ENCODE data around the gene GNPAT. TPM values are rescaled to one million over a fixed set of nuclear protein-coding genes. Genes with fewer than 3 reads are reported as not detected.

The GNPAT gene
- total and polyA plus RNA-seq, 10 of the 15 experiments (the other 5 are each of a cell fraction or from before 2014, with no cell fraction given): 24.0 to 70.6 (median 47.2) TPM

Small RNA genes within 50 kb of the gene (small RNA-seq; reads per million reads assigned to genes)
- not detected for gene RNA5SP80

Other genes starting within 250 kb of the GNPAT start
- gene FAM89A, start 201.0 kb upstream of the GNPAT start, total RNA-seq (2014; rRNA removed): 0.11 and 0.16 TPM in 2 replicates
- not detected in 2 replicates for gene FAM89A, start 201.0 kb upstream of the GNPAT start, total RNA-seq (2014; rRNA removed; fragmentation: Illumina TruSeq; extraction: Trizol)
- 0.13 TPM in 1 of 2 replicates, not detected in the other for gene FAM89A, start 201.0 kb upstream of the GNPAT start, total RNA-seq (2021)
- gene FAM89A, start 201.0 kb upstream of the GNPAT start, polyA plus RNA-seq (2011; rRNA removed): 0.43 and 0.72 TPM in 2 replicates
- 0.06 and 0.29 TPM in 2 replicates for gene FAM89A, start 201.0 kb upstream of the GNPAT start, polyA plus RNA-seq (2014; fragmentation: Illumina TruSeq; extraction: Trizol)
- under 1 TPM in 1 of 2 experiments, not detected in 1; 0.13 TPM for gene FAM89A, start 201.0 kb upstream of the GNPAT start, polyA plus RNA-seq (2014; fragmentation: Nextera tagmentation; extraction: Ambion mirVana)
- gene FAM89A, start 201.0 kb upstream of the GNPAT start, polyA plus RNA-seq (2014; rRNA removed): 0.05 and 0.17 TPM in 2 replicates
- gene FAM89A, start 201.0 kb upstream of the GNPAT start, polyA plus RNA-seq (2016; fragmentation: Nextera tagmentation; extraction: Ambion mirVana): under 1 TPM in 1 of 2 experiments, not detected in 1; 0.15 TPM
- not detected in 2 replicates for gene TRIM67, start 79.2 kb upstream of the GNPAT start, total RNA-seq (2014; rRNA removed)
- not detected in 2 replicates for gene TRIM67, start 79.2 kb upstream of the GNPAT start, total RNA-seq (2014; rRNA removed; fragmentation: Illumina TruSeq; extraction: Trizol)
- not detected in 2 replicates for gene TRIM67, start 79.2 kb upstream of the GNPAT start, total RNA-seq (2021)
- 0.01 TPM in 1 of 2 replicates, not detected in the other for gene TRIM67, start 79.2 kb upstream of the GNPAT start, polyA plus RNA-seq (2011; rRNA removed)
- gene TRIM67, start 79.2 kb upstream of the GNPAT start, polyA plus RNA-seq (2014; fragmentation: Illumina TruSeq; extraction: Trizol): under 0.01 TPM in 1 of 2 replicates, not detected in the other
- gene TRIM67, start 79.2 kb upstream of the GNPAT start, polyA plus RNA-seq (2014; fragmentation: Nextera tagmentation; extraction: Ambion mirVana): not detected
- 0.01 TPM in 1 of 2 replicates, not detected in the other for gene TRIM67, start 79.2 kb upstream of the GNPAT start, polyA plus RNA-seq (2014; rRNA removed)
- gene TRIM67, start 79.2 kb upstream of the GNPAT start, polyA plus RNA-seq (2016; fragmentation: Nextera tagmentation; extraction: Ambion mirVana): not detected
- gene EXOC8, start 96.6 kb downstream of the GNPAT start, total RNA-seq (2014; rRNA removed): 7.6 and 8.6 TPM in 2 replicates
- gene EXOC8, start 96.6 kb downstream of the GNPAT start, total RNA-seq (2014; rRNA removed; fragmentation: Illumina TruSeq; extraction: Trizol): 10.6 and 11.3 TPM in 2 replicates
- 11.3 and 11.4 TPM in 2 replicates for gene EXOC8, start 96.6 kb downstream of the GNPAT start, total RNA-seq (2021)
- gene EXOC8, start 96.6 kb downstream of the GNPAT start, polyA plus RNA-seq (2011; rRNA removed): 5.8 and 7.7 TPM in 2 replicates
- 7.3 and 8.0 TPM in 2 replicates for gene EXOC8, start 96.6 kb downstream of the GNPAT start, polyA plus RNA-seq (2014; fragmentation: Illumina TruSeq; extraction: Trizol)
- gene EXOC8, start 96.6 kb downstream of the GNPAT start, polyA plus RNA-seq (2014; fragmentation: Nextera tagmentation; extraction: Ambion mirVana): 1 to 10 TPM; 2.0 to 3.2 TPM
- 6.0 and 6.8 TPM in 2 replicates for gene EXOC8, start 96.6 kb downstream of the GNPAT start, polyA plus RNA-seq (2014; rRNA removed)
- gene EXOC8, start 96.6 kb downstream of the GNPAT start, polyA plus RNA-seq (2016; fragmentation: Nextera tagmentation; extraction: Ambion mirVana): 1 to 10 TPM; 4.2 to 4.4 TPM
- 11.7 and 12.5 TPM in 2 replicates for gene SPRTN, start 97.1 kb downstream of the GNPAT start, total RNA-seq (2014; rRNA removed)
- 14.7 and 16.5 TPM in 2 replicates for gene SPRTN, start 97.1 kb downstream of the GNPAT start, total RNA-seq (2014; rRNA removed; fragmentation: Illumina TruSeq; extraction: Trizol)
- gene SPRTN, start 97.1 kb downstream of the GNPAT start, total RNA-seq (2021): 11.9 and 12.1 TPM in 2 replicates
- 7.1 and 7.2 TPM in 2 replicates for gene SPRTN, start 97.1 kb downstream of the GNPAT start, polyA plus RNA-seq (2011; rRNA removed)
- gene SPRTN, start 97.1 kb downstream of the GNPAT start, polyA plus RNA-seq (2014; fragmentation: Illumina TruSeq; extraction: Trizol): 9.6 and 11.1 TPM in 2 replicates
- 1 to 10 TPM; 4.4 to 5.9 TPM for gene SPRTN, start 97.1 kb downstream of the GNPAT start, polyA plus RNA-seq (2014; fragmentation: Nextera tagmentation; extraction: Ambion mirVana)
- 7.2 and 12.2 TPM in 2 replicates for gene SPRTN, start 97.1 kb downstream of the GNPAT start, polyA plus RNA-seq (2014; rRNA removed)
- gene SPRTN, start 97.1 kb downstream of the GNPAT start, polyA plus RNA-seq (2016; fragmentation: Nextera tagmentation; extraction: Ambion mirVana): 10 to 100 TPM; 12.8 to 13.9 TPM
- 7.9 and 9.9 TPM in 2 replicates for gene EGLN1, start 181.1 kb downstream of the GNPAT start, total RNA-seq (2014; rRNA removed)
- 12.8 and 14.7 TPM in 2 replicates for gene EGLN1, start 181.1 kb downstream of the GNPAT start, total RNA-seq (2014; rRNA removed; fragmentation: Illumina TruSeq; extraction: Trizol)
- gene EGLN1, start 181.1 kb downstream of the GNPAT start, total RNA-seq (2021): 9.2 and 10.5 TPM in 2 replicates
- 46.6 and 88.5 TPM in 2 replicates for gene EGLN1, start 181.1 kb downstream of the GNPAT start, polyA plus RNA-seq (2011; rRNA removed)
- gene EGLN1, start 181.1 kb downstream of the GNPAT start, polyA plus RNA-seq (2014; fragmentation: Illumina TruSeq; extraction: Trizol): 15.8 and 15.9 TPM in 2 replicates
- 1 to 10 TPM; 2.4 to 3.0 TPM for gene EGLN1, start 181.1 kb downstream of the GNPAT start, polyA plus RNA-seq (2014; fragmentation: Nextera tagmentation; extraction: Ambion mirVana)
- 8.8 and 9.8 TPM in 2 replicates for gene EGLN1, start 181.1 kb downstream of the GNPAT start, polyA plus RNA-seq (2014; rRNA removed)
- 1 to 10 TPM; 3.1 to 8.6 TPM for gene EGLN1, start 181.1 kb downstream of the GNPAT start, polyA plus RNA-seq (2016; fragmentation: Nextera tagmentation; extraction: Ambion mirVana)

Data from GM12878 (cell line).